Activated T-cell treated with anti-CD3 and anti-CD28 coated beads for 1 hour (primary cell): ENCODE data around the gene SPAG9.
"Not testable (repeated sequence)": the region's sequence is repeated elsewhere in the genome, so short reads cannot be mapped to it uniquely, and the experiment has no call there.

Experiments used
- DNase-seq: peaks from one replicate; pipeline ENCODE4 v3.0.0-alpha.2; 2020; ENCODE audit warnings: low read depth

The SPAG9 gene

GRCh38 chr17:51142597-51142996 lies 21.9 kb upstream of the SPAG9 start:
- DNase-seq = no peak

GRCh38 chr17:51135956-51136355 lies 15.3 kb upstream of the SPAG9 start:
- DNase-seq = no peak

- no peak for DNase-seq
Observed at GRCh38 chr17:51133365-51133764, 12.7 kb upstream of the SPAG9 start.

- no peak for DNase-seq
Observed at GRCh38 chr17:51132964-51133319, 12.3 kb upstream of the SPAG9 start.

- DNase-seq = no peak
Observed at GRCh38 chr17:51128076-51128475, 7.4 kb upstream of the SPAG9 start.

- DNase-seq = no peak
Observed at GRCh38 chr17:51124640-51125503, 4.2 kb upstream of the SPAG9 start.

- DNase-seq = not testable (repeated sequence)
Observed at GRCh38 chr17:51122473-51123115, 1.9 kb upstream of the SPAG9 start.

- peak; percentile 67 for DNase-seq
Observed at GRCh38 chr17:51121620-51122472, 1.2 kb upstream of the SPAG9 start.

GRCh38 chr17:51120357-51120738 lies 320 bp downstream of the SPAG9 start:
- peak; percentile 27 for DNase-seq

- DNase-seq = peak; percentile 18
Observed at GRCh38 chr17:51119415-51120356, 982 bp downstream of the SPAG9 start.

- DNase-seq = no peak
Observed at GRCh38 chr17:51118330-51119195, 2.1 kb downstream of the SPAG9 start.

- DNase-seq = no peak
Observed at GRCh38 chr17:51115179-51115578, 5.5 kb downstream of the SPAG9 start.

- not testable (repeated sequence) for DNase-seq
Observed at GRCh38 chr17:51112303-51113222, 8.1 kb downstream of the SPAG9 start.

- DNase-seq = no peak
Observed at GRCh38 chr17:51107778-51108177, 12.9 kb downstream of the SPAG9 start.

- no peak for DNase-seq
Observed at GRCh38 chr17:51103451-51103850, 17.2 kb downstream of the SPAG9 start.

GRCh38 chr17:51103050-51103449 lies 17.6 kb downstream of the SPAG9 start:
- no peak for DNase-seq

GRCh38 chr17:51097708-51098446 lies 22.8 kb downstream of the SPAG9 start:
- no peak for DNase-seq

- no peak for DNase-seq
Observed at GRCh38 chr17:51091635-51092034, 29.0 kb downstream of the SPAG9 start.

- not testable (repeated sequence) for DNase-seq
Observed at GRCh38 chr17:51088868-51089267, 31.8 kb downstream of the SPAG9 start.
